Measurements from ENCODE around the gene EEF2KMT.
"Not testable (repeated sequence)": the region's sequence is repeated elsewhere in the genome, so short reads cannot be mapped to it uniquely, and the experiment has no call there.

EEF2KMT gene

GRCh38 chr16:5090592-5090991 lies 7.0 kb downstream of the EEF2KMT start:
- not testable (repeated sequence) for H3K9me3 ChIP-seq (ENCODE audit: control insufficient read depth, insufficient read depth, low read length)
- peaks cover 32% of the 10 kb centered on the region for H3K36me3 ChIP-seq (ENCODE audit: control insufficient read depth, insufficient read depth, low read length)

DNA sequence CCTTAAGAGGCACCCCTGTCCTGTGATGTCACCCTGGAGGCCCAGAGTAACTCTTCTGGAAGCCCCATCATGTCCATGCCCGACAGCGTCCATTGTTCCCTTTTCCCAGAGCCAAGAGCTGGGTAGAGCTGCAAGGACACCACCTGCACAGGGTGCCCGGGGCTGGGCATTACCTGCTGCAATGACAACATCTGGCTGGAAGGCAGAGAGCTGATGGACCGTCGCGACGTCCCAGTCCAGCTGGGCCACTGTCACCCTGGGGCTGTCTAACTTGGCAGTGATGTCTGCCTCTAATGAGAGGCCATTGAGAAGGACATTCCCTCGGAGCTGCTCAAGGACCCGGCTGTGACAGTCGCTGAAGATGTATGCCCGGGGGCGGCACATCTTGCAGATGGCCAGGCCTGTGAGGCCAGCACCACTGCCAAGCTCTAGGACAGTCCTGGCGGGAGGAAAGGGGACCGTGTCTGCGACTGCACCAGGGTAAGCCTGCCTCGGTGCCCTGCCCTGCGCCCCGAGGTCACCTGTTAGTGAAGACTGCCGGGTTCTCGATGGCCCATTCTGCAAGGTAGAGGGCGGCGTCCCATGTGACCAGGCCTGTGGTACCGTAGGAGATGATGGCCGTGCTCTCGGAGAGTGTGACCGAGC lies 7.6 kb downstream of the EEF2KMT start:
- not testable (repeated sequence) for H3K27ac ChIP-seq (ENCODE audit: low read depth, low read length); H3K9me3 ChIP-seq (ENCODE audit: control insufficient read depth, insufficient read depth, low read length); H3K9ac ChIP-seq (ENCODE audit: low read depth, low read length); H3K4me3 ChIP-seq (ENCODE audit: low read depth, low read length); H3K27me3 ChIP-seq (ENCODE audit: control insufficient read depth, insufficient read depth, low read length); H3K4me1 ChIP-seq (ENCODE audit: control insufficient read depth, insufficient read depth, low read length)
- H3K36me3 ChIP-seq (ENCODE audit: control insufficient read depth, insufficient read depth, low read length) = peaks cover 32% of the 10 kb centered on the region

More at GRCh38 chr16:5090592-5090991, 7.0 kb downstream of the EEF2KMT start:
- not testable (repeated sequence) for H3K4me1 ChIP-seq (ENCODE audit: control insufficient read depth, insufficient read depth, low read length); H3K9ac ChIP-seq (ENCODE audit: low read depth, low read length); H3K4me3 ChIP-seq (ENCODE audit: low read depth, low read length); H3K27me3 ChIP-seq (ENCODE audit: control insufficient read depth, insufficient read depth, low read length); H3K27ac ChIP-seq (ENCODE audit: low read depth, low read length)

DNA sequence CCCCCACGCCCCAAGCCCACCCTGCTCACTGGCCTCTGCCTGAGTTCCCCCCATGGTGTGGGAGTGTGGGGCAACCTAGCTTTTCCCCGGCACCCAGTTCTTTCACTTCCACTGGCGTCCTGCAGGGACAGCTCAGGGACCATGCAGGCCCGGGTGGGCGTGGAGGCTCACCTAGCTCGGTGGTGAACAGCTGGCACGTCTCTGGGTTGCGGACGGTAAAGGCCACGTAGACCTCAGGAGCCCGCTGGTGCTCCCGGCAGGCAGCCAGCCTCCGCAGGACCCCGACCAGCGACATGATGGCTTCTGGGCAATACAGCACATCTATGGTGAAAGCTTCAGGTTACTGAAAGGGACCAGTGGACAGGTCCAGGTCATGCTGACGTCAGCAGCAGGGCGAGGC lies 8.7 kb downstream of the EEF2KMT start:
- not testable (repeated sequence) for H3K9ac ChIP-seq (ENCODE audit: low read depth, low read length); H3K4me1 ChIP-seq (ENCODE audit: control insufficient read depth, insufficient read depth, low read length); H3K4me3 ChIP-seq (ENCODE audit: low read depth, low read length); H3K9me3 ChIP-seq (ENCODE audit: control insufficient read depth, insufficient read depth, low read length); H3K27ac ChIP-seq (ENCODE audit: low read depth, low read length); H3K27me3 ChIP-seq (ENCODE audit: control insufficient read depth, insufficient read depth, low read length)
- peaks cover 34% of the 10 kb centered on the region for H3K36me3 ChIP-seq (ENCODE audit: control insufficient read depth, insufficient read depth, low read length)

DNA sequence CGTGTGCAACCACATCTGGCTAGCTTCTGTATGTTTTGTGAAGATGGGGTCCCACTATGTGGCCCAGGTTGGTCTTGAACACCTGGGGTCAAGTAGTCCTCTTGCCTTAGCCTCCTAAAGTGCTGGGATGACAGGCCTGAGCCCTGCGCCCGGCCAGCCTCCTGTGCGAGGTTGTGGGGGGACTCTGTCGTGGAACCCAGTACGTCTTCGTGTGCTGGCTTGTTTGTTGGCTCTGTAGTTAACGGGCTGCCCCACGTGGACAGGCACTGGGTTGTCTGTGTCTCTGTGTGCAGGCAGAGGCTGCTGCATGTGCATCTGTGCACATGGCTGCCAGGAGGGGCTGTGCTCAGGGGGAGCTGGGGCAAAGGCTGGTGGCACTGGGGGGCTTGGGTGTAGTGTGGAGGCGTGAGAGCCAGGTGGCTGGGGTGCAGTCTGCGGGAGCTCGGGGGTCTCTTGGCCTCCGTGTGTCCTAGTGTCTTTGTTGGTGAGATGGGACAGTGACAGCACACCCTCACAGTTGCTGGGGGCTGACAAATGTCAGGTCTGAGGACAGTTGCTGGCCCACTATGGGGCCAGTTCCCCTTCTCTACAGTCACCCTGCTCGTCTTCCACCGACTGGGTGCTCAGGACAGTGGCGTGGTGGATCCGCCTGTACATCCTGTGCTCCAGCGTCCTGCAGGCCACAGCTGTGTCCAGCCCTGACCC lies 9.4 kb downstream of the EEF2KMT start:
- H3K36me3 ChIP-seq (ENCODE audit: control insufficient read depth, insufficient read depth, low read length) = peaks cover 34% of the 10 kb centered on the region
- H3K27me3 ChIP-seq (ENCODE audit: control insufficient read depth, insufficient read depth, low read length); H3K9ac ChIP-seq (ENCODE audit: low read depth, low read length); H3K9me3 ChIP-seq (ENCODE audit: control insufficient read depth, insufficient read depth, low read length); H3K27ac ChIP-seq (ENCODE audit: low read depth, low read length); H3K4me1 ChIP-seq (ENCODE audit: control insufficient read depth, insufficient read depth, low read length); H3K4me3 ChIP-seq (ENCODE audit: low read depth, low read length): not testable (repeated sequence)

- not testable (repeated sequence) for H3K9me3 ChIP-seq (ENCODE audit: control insufficient read depth, insufficient read depth, low read length); H3K27me3 ChIP-seq (ENCODE audit: control insufficient read depth, insufficient read depth, low read length); H3K9ac ChIP-seq (ENCODE audit: low read depth, low read length); H3K4me1 ChIP-seq (ENCODE audit: control insufficient read depth, insufficient read depth, low read length); H3K4me3 ChIP-seq (ENCODE audit: low read depth, low read length); H3K27ac ChIP-seq (ENCODE audit: low read depth, low read length)
- H3K36me3 ChIP-seq (ENCODE audit: control insufficient read depth, insufficient read depth, low read length) = peaks cover 44% of the 10 kb centered on the region
These were observed 11.9 kb downstream of the EEF2KMT start for GRCh38 chr16:5085716-5086115.

- not testable (repeated sequence) for H3K27ac ChIP-seq (ENCODE audit: low read depth, low read length); H3K4me1 ChIP-seq (ENCODE audit: control insufficient read depth, insufficient read depth, low read length); H3K27me3 ChIP-seq (ENCODE audit: control insufficient read depth, insufficient read depth, low read length); H3K9ac ChIP-seq (ENCODE audit: low read depth, low read length); H3K4me3 ChIP-seq (ENCODE audit: low read depth, low read length); H3K9me3 ChIP-seq (ENCODE audit: control insufficient read depth, insufficient read depth, low read length)
- H3K36me3 ChIP-seq (ENCODE audit: control insufficient read depth, insufficient read depth, low read length) = peaks cover 35% of the 10 kb centered on the region
These were observed 12.8 kb downstream of the EEF2KMT start for GRCh38 chr16:5084802-5085201.

DNA sequence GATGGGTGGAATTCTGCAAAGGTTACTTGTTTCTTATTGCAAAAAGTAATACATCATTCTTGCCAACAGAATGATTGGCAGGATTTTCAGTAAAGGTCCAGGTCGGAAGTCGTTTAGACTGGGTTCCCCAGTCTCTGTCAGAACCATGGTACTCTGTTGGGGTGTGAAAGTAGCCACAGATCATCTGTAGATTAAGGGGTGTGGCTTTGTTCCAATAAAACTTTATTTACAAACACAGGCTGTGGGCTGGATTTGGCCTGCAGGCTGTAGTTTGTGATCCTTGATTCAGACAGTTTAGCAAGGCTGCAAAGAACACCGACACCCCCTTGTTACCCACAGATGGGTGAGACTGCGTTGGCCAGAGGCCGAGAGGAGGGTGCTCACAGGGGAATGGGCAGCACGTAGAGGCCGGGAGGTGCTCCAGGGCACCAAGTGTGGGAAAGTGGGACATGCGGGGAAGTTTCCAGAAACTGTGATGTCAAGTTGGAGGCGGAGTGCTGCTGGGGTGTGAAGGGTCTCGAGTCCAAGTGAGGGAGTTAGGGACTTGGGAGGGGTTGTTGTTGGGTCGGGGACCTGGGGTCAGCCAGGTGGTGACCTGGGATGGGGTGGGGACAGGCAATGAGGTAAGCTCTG lies 13.4 kb downstream of the EEF2KMT start:
- H3K27ac ChIP-seq (ENCODE audit: low read depth, low read length); H3K9me3 ChIP-seq (ENCODE audit: control insufficient read depth, insufficient read depth, low read length); H3K4me1 ChIP-seq (ENCODE audit: control insufficient read depth, insufficient read depth, low read length); H3K9ac ChIP-seq (ENCODE audit: low read depth, low read length); H3K4me3 ChIP-seq (ENCODE audit: low read depth, low read length); H3K27me3 ChIP-seq (ENCODE audit: control insufficient read depth, insufficient read depth, low read length): not testable (repeated sequence)
- H3K36me3 ChIP-seq (ENCODE audit: control insufficient read depth, insufficient read depth, low read length) = peaks cover 30% of the 10 kb centered on the region

DNA sequence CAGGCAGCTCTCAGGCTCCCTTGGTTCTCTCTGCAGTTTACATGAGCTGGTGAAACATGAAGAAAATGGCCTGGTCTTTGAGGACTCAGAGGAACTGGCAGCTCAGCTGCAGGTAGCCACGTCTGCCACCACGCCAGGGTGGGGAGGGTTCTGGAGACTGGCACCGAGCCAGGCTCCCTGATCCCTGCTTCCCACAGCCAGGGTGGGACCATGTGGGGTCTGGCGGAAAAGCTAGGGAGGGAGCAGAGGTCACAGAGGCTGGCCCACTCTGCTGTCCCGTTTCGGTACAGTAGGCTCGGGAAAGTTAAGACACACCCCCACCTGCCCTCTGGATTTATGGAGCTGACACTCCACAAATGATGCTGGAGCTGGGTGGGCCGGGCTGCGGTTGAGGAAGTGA lies 13.9 kb downstream of the EEF2KMT start:
- H3K4me3 ChIP-seq (ENCODE audit: low read depth, low read length); H3K4me1 ChIP-seq (ENCODE audit: control insufficient read depth, insufficient read depth, low read length); H3K9me3 ChIP-seq (ENCODE audit: control insufficient read depth, insufficient read depth, low read length); H3K9ac ChIP-seq (ENCODE audit: low read depth, low read length); H3K27ac ChIP-seq (ENCODE audit: low read depth, low read length); H3K27me3 ChIP-seq (ENCODE audit: control insufficient read depth, insufficient read depth, low read length): not testable (repeated sequence)
- peaks cover 31% of the 10 kb centered on the region for H3K36me3 ChIP-seq (ENCODE audit: control insufficient read depth, insufficient read depth, low read length)

GRCh38 chr16:5080996-5081395 lies 16.6 kb downstream of the EEF2KMT start:
- peaks cover 42% of the 10 kb centered on the region for H3K36me3 ChIP-seq (ENCODE audit: control insufficient read depth, insufficient read depth, low read length)
- H3K27ac ChIP-seq (ENCODE audit: low read depth, low read length); H3K9me3 ChIP-seq (ENCODE audit: control insufficient read depth, insufficient read depth, low read length); H3K9ac ChIP-seq (ENCODE audit: low read depth, low read length); H3K27me3 ChIP-seq (ENCODE audit: control insufficient read depth, insufficient read depth, low read length); H3K4me1 ChIP-seq (ENCODE audit: control insufficient read depth, insufficient read depth, low read length); H3K4me3 ChIP-seq (ENCODE audit: low read depth, low read length): not testable (repeated sequence)

DNA sequence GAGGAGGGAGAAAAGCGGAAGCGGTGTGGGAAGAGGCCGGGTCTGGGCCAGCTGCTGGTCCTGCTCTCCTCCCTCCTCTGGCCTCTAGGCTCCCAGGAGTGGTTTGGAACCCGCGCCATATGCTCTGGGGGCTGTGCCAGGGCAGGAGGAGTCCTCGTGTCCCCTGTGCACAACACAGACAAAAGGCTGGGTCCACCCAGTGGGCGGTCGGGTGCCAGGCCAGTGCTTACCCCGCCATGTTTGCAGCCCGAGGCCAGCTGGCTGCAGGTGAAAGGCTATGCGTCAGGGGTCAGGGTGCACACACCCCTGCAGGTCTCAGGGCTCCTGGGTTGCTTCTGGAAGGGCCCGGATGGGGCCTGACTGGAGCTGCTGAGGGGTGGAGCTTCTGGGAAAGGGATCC lies 17.1 kb downstream of the EEF2KMT start:
- not testable (repeated sequence) for H3K9me3 ChIP-seq (ENCODE audit: control insufficient read depth, insufficient read depth, low read length); H3K9ac ChIP-seq (ENCODE audit: low read depth, low read length); H3K27me3 ChIP-seq (ENCODE audit: control insufficient read depth, insufficient read depth, low read length); H3K4me1 ChIP-seq (ENCODE audit: control insufficient read depth, insufficient read depth, low read length); H3K27ac ChIP-seq (ENCODE audit: low read depth, low read length); H3K4me3 ChIP-seq (ENCODE audit: low read depth, low read length)
- H3K36me3 ChIP-seq (ENCODE audit: control insufficient read depth, insufficient read depth, low read length) = peaks cover 46% of the 10 kb centered on the region

DNA sequence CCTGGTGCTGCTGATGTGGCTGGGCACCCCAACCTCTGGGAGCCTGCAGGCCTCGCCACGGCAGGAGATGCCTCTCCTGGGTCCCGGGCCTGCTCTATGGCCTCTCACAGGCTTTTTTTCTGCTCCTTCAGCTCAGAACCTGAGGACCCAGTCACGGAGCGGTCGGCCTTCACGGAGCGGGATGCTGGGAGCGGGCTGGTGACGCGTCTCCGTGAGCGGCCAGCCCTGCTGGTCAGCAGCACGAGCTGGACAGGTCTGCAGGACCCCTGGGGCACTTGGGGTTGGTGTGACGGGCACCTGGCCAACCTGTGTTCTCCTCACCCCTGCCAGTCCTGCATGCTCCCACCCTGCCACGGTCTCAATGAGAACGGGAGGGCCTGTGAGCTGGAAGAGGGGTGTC lies 19.0 kb downstream of the EEF2KMT start:
- Histone ChIP-seq H3K4me1 (ENCODE audit: control insufficient read depth, insufficient read depth, low read length) (no peaks in the 10 kb centered on the region), H3K9me3 (ENCODE audit: control insufficient read depth, insufficient read depth, low read length) (no peaks in the 10 kb centered on the region), H3K27me3 (ENCODE audit: control insufficient read depth, insufficient read depth, low read length) (no peaks in the 10 kb centered on the region), H3K36me3 (ENCODE audit: control insufficient read depth, insufficient read depth, low read length) (peaks cover 52% of the 10 kb centered on the region), H3K27ac (ENCODE audit: low read depth, low read length) (no peak overlapping the region), H3K4me3 (ENCODE audit: low read depth, low read length) (no peak overlapping the region), H3K9ac (ENCODE audit: low read depth, low read length) (no peak overlapping the region)

Measured in HUES48 (cell line).